Activated CD4-positive, alpha-beta memory T cell treated with anti-CD3 and anti-CD28 coated beads for 36 hours (primary cell): ENCODE measurements around the gene PRKCH. TPM values are rescaled to one million over a fixed set of nuclear protein-coding genes. Genes with fewer than 3 reads are reported as not detected.

Experiments used
- CTCF ChIA-PET: fragments of 350-600 bp; sonication (Branson Sonifier 250); formaldehyde crosslinking; loops from one replicate; lab custom pipeline; 2021; ENCODE audit warnings: antibody characterized with exemption, inconsistent platforms; lab: Charles Lee
- POLR2A ChIA-PET: fragments of 350-600 bp; sonication (Branson Sonifier 250); formaldehyde crosslinking; loops from one replicate; lab custom pipeline; 2021; ENCODE audit warnings: antibody characterized with exemption; lab: Charles Lee
- DNase-seq: peaks from one replicate; pipeline ENCODE4 v3.0.0-alpha.2; 2020
- H3K27ac Mint-ChIP-seq: one replicate; pipeline ENCODE4 v1.8.0; 2021; ENCODE audit warnings: mixed read lengths
- H3K27me3 Mint-ChIP-seq: one replicate; pipeline ENCODE4 v1.8.0; 2021; ENCODE audit warnings: mixed read lengths
- H3K36me3 Mint-ChIP-seq: one replicate; pipeline ENCODE4 v1.8.0; 2021; ENCODE audit warnings: mixed read lengths
- H3K4me1 Mint-ChIP-seq: one replicate; pipeline ENCODE4 v1.8.0; 2021; ENCODE audit warnings: low read depth, mixed read lengths
- H3K4me3 Mint-ChIP-seq: one replicate; pipeline ENCODE4 v1.8.0; 2021; ENCODE audit warnings: mild to moderate bottlenecking, mixed read lengths
- H3K9me3 Mint-ChIP-seq: one replicate; pipeline ENCODE4 v1.8.0; 2021; ENCODE audit warnings: mixed read lengths
- intact Hi-C: fragments of 100-400 bp; cut with micrococcal nuclease; formaldehyde crosslinking; loops from one replicate; pipeline ENCODE4 v1.15.1; 2023
- total RNA-seq, 2 experiments: library from RNA; stranded (reverse); gene quantifications; one replicate each; pipeline ENCODE4 v1.2.3, GENCODE V29; 2021

The PRKCH gene
- total RNA-seq, 2 experiments from 2014 or later = 142 to 147 TPM

- no peak for DNase-seq
- intact Hi-C loops = no loop called here
- no peak overlapping the region for H3K27ac Mint-ChIP-seq
- H3K4me3 Mint-ChIP-seq = no peak overlapping the region
- no peaks in the 10 kb centered on the region for H3K27me3 Mint-ChIP-seq
- H3K4me1 Mint-ChIP-seq = peaks cover 42% of the 10 kb centered on the region
- POLR2A ChIA-PET = interaction anchor here (0.6 kb wide), 1 partner anchor 16 kb away, joined by 7 read pairs; no protein-coding TSS in a partner anchor
- CTCF ChIA-PET = interaction anchor here (0.8 kb wide), 1 partner anchor 8 kb away, joined by 3 read pairs; no protein-coding TSS in a partner anchor
- H3K36me3 Mint-ChIP-seq = no peaks in the 10 kb centered on the region
- H3K9me3 Mint-ChIP-seq = no peaks in the 10 kb centered on the region
Measured at GRCh38 chr14:61577506-61577931, 256.1 kb downstream of the PRKCH start.

GRCh38 chr14:61578745-61579144 lies 257.4 kb downstream of the PRKCH start:
- Mint-ChIP-seq H3K27ac (no peak overlapping the region), H3K4me3 (no peak overlapping the region), H3K36me3 (no peaks in the 10 kb centered on the region), H3K9me3 (no peaks in the 10 kb centered on the region), H3K4me1 (peaks cover 34% of the 10 kb centered on the region), H3K27me3 (no peaks in the 10 kb centered on the region)
- no peak for DNase-seq
- POLR2A ChIA-PET = no interaction called here
- CTCF ChIA-PET = no interaction called here
- intact Hi-C loops = loop anchor here (2.0 kb wide), 1 partner anchor 16 kb away; no protein-coding TSS in a partner anchor

GRCh38 chr14:61581340-61581739 lies 260.0 kb downstream of the PRKCH start:
- no peak overlapping the region for H3K4me3 Mint-ChIP-seq
- H3K4me1 Mint-ChIP-seq = peaks cover 29% of the 10 kb centered on the region
- no peak overlapping the region for H3K27ac Mint-ChIP-seq
- no peak for DNase-seq
- intact Hi-C loops = no loop called here
- POLR2A ChIA-PET = no interaction called here
- CTCF ChIA-PET = interaction anchor here (0.6 to 2.8 kb wide), 3 partner anchors 163 to 285 kb away, joined by 3 to 8 read pairs (median 3); no protein-coding TSS in a partner anchor
- no peaks in the 10 kb centered on the region for H3K27me3 Mint-ChIP-seq
- no peaks in the 10 kb centered on the region for H3K36me3 Mint-ChIP-seq
- H3K9me3 Mint-ChIP-seq = no peaks in the 10 kb centered on the region

- peaks cover 29% of the 10 kb centered on the region for H3K4me1 Mint-ChIP-seq
- H3K4me3 Mint-ChIP-seq = no peak overlapping the region
- no peak overlapping the region for H3K27ac Mint-ChIP-seq
- intact Hi-C loops = no loop called here
- ChIA-PET CTCF (interaction anchor here (1.0 to 2.8 kb wide), 2 partner anchors 255 to 286 kb away, joined by 3 to 8 read pairs; no protein-coding TSS in a partner anchor), POLR2A (no interaction called here)
- DNase-seq = no peak
- H3K9me3 Mint-ChIP-seq = no peaks in the 10 kb centered on the region
- H3K27me3 Mint-ChIP-seq = no peaks in the 10 kb centered on the region
- no peaks in the 10 kb centered on the region for H3K36me3 Mint-ChIP-seq
Measured at GRCh38 chr14:61581955-61582615, 260.7 kb downstream of the PRKCH start.

- intact Hi-C loops = no loop called here
- Mint-ChIP-seq H3K27me3 (no peaks in the 10 kb centered on the region), H3K4me1 (peaks cover 24% of the 10 kb centered on the region), H3K4me3 (no peak overlapping the region), H3K9me3 (no peaks in the 10 kb centered on the region), H3K36me3 (no peaks in the 10 kb centered on the region), H3K27ac (no peak overlapping the region)
- DNase-seq = no peak
- CTCF ChIA-PET = no interaction called here
- POLR2A ChIA-PET = no interaction called here
Measured at GRCh38 chr14:61582815-61583214, 261.4 kb downstream of the PRKCH start.

GRCh38 chr14:61584331-61584741 lies 263.0 kb downstream of the PRKCH start:
- DNase-seq = no peak
- intact Hi-C loops = no loop called here
- Mint-ChIP-seq H3K4me1 (peaks cover 14% of the 10 kb centered on the region), H3K27ac (no peak overlapping the region), H3K9me3 (no peaks in the 10 kb centered on the region), H3K4me3 (no peak overlapping the region), H3K27me3 (no peaks in the 10 kb centered on the region), H3K36me3 (no peaks in the 10 kb centered on the region)
- ChIA-PET POLR2A (no interaction called here), CTCF (interaction anchor here (0.6 kb wide), 1 partner anchor 103 kb away, joined by 3 read pairs; no protein-coding TSS in a partner anchor)

- Mint-ChIP-seq H3K4me1 (peaks cover 9% of the 10 kb centered on the region), H3K9me3 (no peaks in the 10 kb centered on the region), H3K36me3 (no peaks in the 10 kb centered on the region), H3K27ac (no peak overlapping the region), H3K27me3 (no peaks in the 10 kb centered on the region), H3K4me3 (no peak overlapping the region)
- intact Hi-C loops = loop anchor here (5.0 kb wide), 1 partner anchor 41 kb away; no protein-coding TSS in a partner anchor
- no peak for DNase-seq
- ChIA-PET POLR2A (no interaction called here), CTCF (interaction anchor here (0.7 kb wide), 1 partner anchor 201 kb away, joined by 4 read pairs; no protein-coding TSS in a partner anchor)
Measured at GRCh38 chr14:61585598-61586543, 264.5 kb downstream of the PRKCH start.

GRCh38 chr14:61586544-61587055 lies 265.2 kb downstream of the PRKCH start:
- H3K36me3 Mint-ChIP-seq = no peaks in the 10 kb centered on the region
- ChIA-PET POLR2A (no interaction called here), CTCF (interaction anchor here (0.7 kb wide), 1 partner anchor 201 kb away, joined by 4 read pairs; no protein-coding TSS in a partner anchor)
- no peak overlapping the region for H3K4me3 Mint-ChIP-seq
- no peak overlapping the region for H3K27ac Mint-ChIP-seq
- intact Hi-C loops = loop anchor here (5.0 kb wide), 1 partner anchor 41 kb away; no protein-coding TSS in a partner anchor
- H3K4me1 Mint-ChIP-seq = peaks cover 9% of the 10 kb centered on the region
- H3K9me3 Mint-ChIP-seq = no peaks in the 10 kb centered on the region
- H3K27me3 Mint-ChIP-seq = no peaks in the 10 kb centered on the region
- DNase-seq = no peak

- ChIA-PET POLR2A (interaction anchor here (0.6 kb wide), 1 partner anchor 67 kb away, joined by 3 read pairs; no protein-coding TSS in a partner anchor), CTCF (no interaction called here)
- intact Hi-C loops = loop anchor here (5.0 kb wide), 1 partner anchor 40 kb away; no protein-coding TSS in a partner anchor
Measured at GRCh38 chr14:61587081-61587713, 265.8 kb downstream of the PRKCH start.

GRCh38 chr14:61588419-61588901 lies 267.1 kb downstream of the PRKCH start:
- Mint-ChIP-seq H3K27me3 (no peaks in the 10 kb centered on the region), H3K9me3 (peaks cover 2% of the 10 kb centered on the region), H3K4me3 (no peak overlapping the region), H3K4me1 (peaks cover 20% of the 10 kb centered on the region), H3K27ac (no peak overlapping the region), H3K36me3 (no peaks in the 10 kb centered on the region)
- POLR2A ChIA-PET = interaction anchor here (1.0 to 1.4 kb wide), 2 partner anchors 9 to 26 kb away, joined by 3 read pairs; no protein-coding TSS in a partner anchor
- intact Hi-C loops = loop anchor here (5.0 kb wide), 1 partner anchor 39 kb away; no protein-coding TSS in a partner anchor
- CTCF ChIA-PET = interaction anchor here (1.0 to 1.3 kb wide), 2 partner anchors 16 to 17 kb away, joined by 3 to 4 read pairs; no protein-coding TSS in a partner anchor
- no peak for DNase-seq

More at GRCh38 chr14:61587081-61587713, 265.8 kb downstream of the PRKCH start:
- Mint-ChIP-seq H3K4me3 (no peak overlapping the region), H3K9me3 (peaks cover under 1% of the 10 kb centered on the region), H3K4me1 (peaks cover 10% of the 10 kb centered on the region), H3K27ac (no peak overlapping the region), H3K27me3 (no peaks in the 10 kb centered on the region), H3K36me3 (no peaks in the 10 kb centered on the region)
- DNase-seq = no peak
